ENCODE data around the gene ZPBP. TPM values are rescaled to one million over a fixed set of nuclear protein-coding genes. Genes with fewer than 3 reads are reported as not detected.

The ZPBP gene
- total RNA-seq, 1 donor from 2014 or later, result not detected

- Histone ChIP-seq H3K9me3 (ENCODE audit: insufficient read depth, low read depth, low read length) (no peaks in the 10 kb centered on the region), H3K9ac (ENCODE audit: low read length) (no peak overlapping the region), H3K4me2 (ENCODE audit: low read length) (no peak overlapping the region), H2AFZ (ENCODE audit: low read depth, low read length) (no peak overlapping the region), H3K27me3 (ENCODE audit: insufficient read depth, low read length) (no peaks in the 10 kb centered on the region), H3K4me3 (ENCODE audit: insufficient read depth, low read depth, low read length) (no peak overlapping the region), H3K36me3 (ENCODE audit: insufficient read depth, low read length) (no peaks in the 10 kb centered on the region), H3K79me2 (ENCODE audit: insufficient read depth, low read length) (no peaks in the 10 kb centered on the region), H4K20me1 (ENCODE audit: insufficient read depth, low read length) (no peaks in the 10 kb centered on the region), H3K27ac (ENCODE audit: low read depth, low read length) (no peak overlapping the region), H3K4me1 (ENCODE audit: insufficient read depth, low read length) (no peaks in the 10 kb centered on the region)
- DNase-seq (ENCODE audit: low read depth) (no peak), FAIRE-seq (no peak)
- no peak for TF ChIP-seq EZH2 (IDR thresholded peaks at IDR 0.05; ENCODE audit: insufficient read depth, low read length)
- no peak for TF ChIP-seq CTCF (IDR thresholded peaks at IDR 0.05; ENCODE audit: insufficient read depth, low read depth, low read length)
- no peaks in the 10 kb centered on the region for H3K9me3 Mint-ChIP-seq (ENCODE audit: unreplicated experiment)
- no peaks in the 10 kb centered on the region for H3K27me3 Mint-ChIP-seq (ENCODE audit: low read depth, unreplicated experiment)
- no peaks in the 10 kb centered on the region for H3K36me3 Mint-ChIP-seq (ENCODE audit: low read depth, unreplicated experiment)
- H3K4me3 Mint-ChIP-seq (ENCODE audit: unreplicated experiment), result no peak overlapping the region
- peaks cover 2% of the 10 kb centered on the region for H3K4me1 Mint-ChIP-seq (ENCODE audit: low read depth, unreplicated experiment)
- H3K27ac Mint-ChIP-seq (ENCODE audit: unreplicated experiment), result no peak overlapping the region
These were observed 48.8 kb upstream of the ZPBP start for GRCh38 chr7:50141854-50142253.

- no peak overlapping the region for H3K27ac ChIP-seq (ENCODE audit: low read depth, low read length)
- no peak overlapping the region for H3K4me2 ChIP-seq (ENCODE audit: low read length)
- no peaks in the 10 kb centered on the region for H3K4me1 ChIP-seq (ENCODE audit: insufficient read depth, low read length)
- no peaks in the 10 kb centered on the region for H3K9me3 ChIP-seq (ENCODE audit: insufficient read depth, low read depth, low read length)
- Mint-ChIP-seq H3K36me3 (ENCODE audit: low read depth, unreplicated experiment) (no peaks in the 10 kb centered on the region), H3K4me3 (ENCODE audit: unreplicated experiment) (no peak overlapping the region), H3K9me3 (ENCODE audit: unreplicated experiment) (no peaks in the 10 kb centered on the region), H3K27me3 (ENCODE audit: low read depth, unreplicated experiment) (no peaks in the 10 kb centered on the region), H3K4me1 (ENCODE audit: low read depth, unreplicated experiment) (peaks cover 2% of the 10 kb centered on the region), H3K27ac (ENCODE audit: unreplicated experiment) (no peak overlapping the region)
- no peaks in the 10 kb centered on the region for H3K27me3 ChIP-seq (ENCODE audit: insufficient read depth, low read length)
- H3K79me2 ChIP-seq (ENCODE audit: insufficient read depth, low read length), result no peaks in the 10 kb centered on the region
- no peaks in the 10 kb centered on the region for H3K36me3 ChIP-seq (ENCODE audit: insufficient read depth, low read length)
- H3K4me3 ChIP-seq (ENCODE audit: insufficient read depth, low read depth, low read length), result no peak overlapping the region
- H4K20me1 ChIP-seq (ENCODE audit: insufficient read depth, low read length), result no peaks in the 10 kb centered on the region
- DNase-seq (ENCODE audit: low read depth) (no peak), FAIRE-seq (no peak)
- no peak overlapping the region for H3K9ac ChIP-seq (ENCODE audit: low read length)
- no peak for TF ChIP-seq EZH2 (IDR thresholded peaks at IDR 0.05; ENCODE audit: insufficient read depth, low read length)
- TF ChIP-seq CTCF (IDR thresholded peaks at IDR 0.05; ENCODE audit: insufficient read depth, low read depth, low read length), result no peak
- no peak overlapping the region for H2AFZ ChIP-seq (ENCODE audit: low read depth, low read length)
These were observed 48.1 kb upstream of the ZPBP start for GRCh38 chr7:50141131-50141530.

GRCh38 chr7:50140688-50141087 is 47.6 kb upstream of the ZPBP start:
- Histone ChIP-seq H3K4me3 (ENCODE audit: insufficient read depth, low read depth, low read length) (no peak overlapping the region), H3K9me3 (ENCODE audit: insufficient read depth, low read depth, low read length) (no peaks in the 10 kb centered on the region), H3K27me3 (ENCODE audit: insufficient read depth, low read length) (no peaks in the 10 kb centered on the region), H3K79me2 (ENCODE audit: insufficient read depth, low read length) (no peaks in the 10 kb centered on the region), H3K4me1 (ENCODE audit: insufficient read depth, low read length) (no peaks in the 10 kb centered on the region), H3K36me3 (ENCODE audit: insufficient read depth, low read length) (no peaks in the 10 kb centered on the region), H2AFZ (ENCODE audit: low read depth, low read length) (no peak overlapping the region), H3K4me2 (ENCODE audit: low read length) (no peak overlapping the region), H3K27ac (ENCODE audit: low read depth, low read length) (no peak overlapping the region), H4K20me1 (ENCODE audit: insufficient read depth, low read length) (no peaks in the 10 kb centered on the region), H3K9ac (ENCODE audit: low read length) (no peak overlapping the region)
- no peak overlapping the region for H3K27ac Mint-ChIP-seq (ENCODE audit: unreplicated experiment)
- DNase-seq (ENCODE audit: low read depth) (no peak), FAIRE-seq (no peak)
- no peaks in the 10 kb centered on the region for H3K9me3 Mint-ChIP-seq (ENCODE audit: unreplicated experiment)
- no peaks in the 10 kb centered on the region for H3K27me3 Mint-ChIP-seq (ENCODE audit: low read depth, unreplicated experiment)
- H3K36me3 Mint-ChIP-seq (ENCODE audit: low read depth, unreplicated experiment), result no peaks in the 10 kb centered on the region
- H3K4me3 Mint-ChIP-seq (ENCODE audit: unreplicated experiment), result no peak overlapping the region
- no peak for TF ChIP-seq CTCF (IDR thresholded peaks at IDR 0.05; ENCODE audit: insufficient read depth, low read depth, low read length)
- no peak for TF ChIP-seq EZH2 (IDR thresholded peaks at IDR 0.05; ENCODE audit: insufficient read depth, low read length)
- peaks cover 2% of the 10 kb centered on the region for H3K4me1 Mint-ChIP-seq (ENCODE audit: low read depth, unreplicated experiment)
